Neutrophil (primary cell): ENCODE results near the gene FOXP3.

Experiments
- H3K27ac ChIP-seq: fragments of 200-600 bp; sonication (generic); 2 replicates; pipeline ENCODE4 v1.5.1; 2016; ENCODE audit warnings: mild to moderate bottlenecking, moderate library complexity
- H3K27me3 ChIP-seq: fragments of 200-600 bp; sonication (generic); 2 replicates; pipeline ENCODE4 v1.6.0; 2016; ENCODE audit warnings: mild to moderate bottlenecking
- H3K36me3 ChIP-seq: fragments of 200-600 bp; sonication (generic); 2 replicates; pipeline ENCODE4 v1.5.1; 2017
- H3K4me1 ChIP-seq, 2 experiments: fragments of 200-600 bp in 1 of 2; sonication (generic) in 1 of 2; 1 replicate in 1 of 2; 2 replicates in 1 of 2; pipeline versions ENCODE4 v1.5.1 to v1.6.1; 2013 to 2016; ENCODE audit warnings: low read depth in 1 of 2, low read length in 1 of 2, mild to moderate bottlenecking in 1 of 2, moderate library complexity in 1 of 2; ENCODE audit not compliant: control insufficient read depth in 1 of 2, insufficient read depth in 1 of 2
- H3K4me3 ChIP-seq, 2 experiments: fragments of 200-600 bp in 1 of 2; sonication (generic) in 1 of 2; 1 replicate in 1 of 2; 2 replicates in 1 of 2; pipeline ENCODE4 v1.5.1; 2013 to 2016; ENCODE audit warnings: low read depth in 1 of 2, low read length in 1 of 2, mild to moderate bottlenecking in 1 of 2, moderate library complexity in 1 of 2
- H3K9me3 ChIP-seq: fragments of 200-600 bp; sonication (generic); 2 replicates; pipeline ENCODE4 v1.5.1; 2016
- TF ChIP-seq, protein P1 (sequence below): fragments of 200-600 bp; sonication (generic); IDR thresholded peaks from 2 replicates; pipeline ENCODE4 v1.5.1; 2016; ENCODE audit warnings: antibody characterized with exemption

Gene FOXP3

DNA sequence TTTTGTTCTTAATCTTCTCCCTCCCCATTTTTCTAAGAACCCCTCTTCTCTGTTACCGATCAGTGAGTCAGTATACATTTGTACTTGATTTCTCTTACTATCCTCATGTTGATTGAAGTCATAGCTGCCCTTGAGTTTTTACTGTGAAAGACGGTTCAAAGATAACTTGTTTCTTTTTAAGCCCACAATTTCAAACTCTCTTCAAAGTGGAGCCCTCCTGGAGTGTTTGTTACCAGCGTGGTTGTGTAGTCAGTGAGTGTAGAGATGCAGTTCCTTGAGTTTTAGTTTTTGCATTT, 13.0 kb upstream of the FOXP3 start:
- TF ChIP-seq, protein P1, sequence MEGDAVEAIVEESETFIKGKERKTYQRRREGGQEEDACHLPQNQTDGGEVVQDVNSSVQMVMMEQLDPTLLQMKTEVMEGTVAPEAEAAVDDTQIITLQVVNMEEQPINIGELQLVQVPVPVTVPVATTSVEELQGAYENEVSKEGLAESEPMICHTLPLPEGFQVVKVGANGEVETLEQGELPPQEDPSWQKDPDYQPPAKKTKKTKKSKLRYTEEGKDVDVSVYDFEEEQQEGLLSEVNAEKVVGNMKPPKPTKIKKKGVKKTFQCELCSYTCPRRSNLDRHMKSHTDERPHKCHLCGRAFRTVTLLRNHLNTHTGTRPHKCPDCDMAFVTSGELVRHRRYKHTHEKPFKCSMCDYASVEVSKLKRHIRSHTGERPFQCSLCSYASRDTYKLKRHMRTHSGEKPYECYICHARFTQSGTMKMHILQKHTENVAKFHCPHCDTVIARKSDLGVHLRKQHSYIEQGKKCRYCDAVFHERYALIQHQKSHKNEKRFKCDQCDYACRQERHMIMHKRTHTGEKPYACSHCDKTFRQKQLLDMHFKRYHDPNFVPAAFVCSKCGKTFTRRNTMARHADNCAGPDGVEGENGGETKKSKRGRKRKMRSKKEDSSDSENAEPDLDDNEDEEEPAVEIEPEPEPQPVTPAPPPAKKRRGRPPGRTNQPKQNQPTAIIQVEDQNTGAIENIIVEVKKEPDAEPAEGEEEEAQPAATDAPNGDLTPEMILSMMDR, result no peak
- peaks cover 0 to 7% of the 10 kb centered on the region in 2 experiments for H3K4me1 ChIP-seq
- H3K9me3 ChIP-seq, result no peaks in the 10 kb centered on the region
- H3K36me3 ChIP-seq, result no peaks in the 10 kb centered on the region
- H3K4me3 ChIP-seq, result no peak overlapping the region
- H3K27me3 ChIP-seq, result no peaks in the 10 kb centered on the region
- no peak overlapping the region for H3K27ac ChIP-seq

DNA sequence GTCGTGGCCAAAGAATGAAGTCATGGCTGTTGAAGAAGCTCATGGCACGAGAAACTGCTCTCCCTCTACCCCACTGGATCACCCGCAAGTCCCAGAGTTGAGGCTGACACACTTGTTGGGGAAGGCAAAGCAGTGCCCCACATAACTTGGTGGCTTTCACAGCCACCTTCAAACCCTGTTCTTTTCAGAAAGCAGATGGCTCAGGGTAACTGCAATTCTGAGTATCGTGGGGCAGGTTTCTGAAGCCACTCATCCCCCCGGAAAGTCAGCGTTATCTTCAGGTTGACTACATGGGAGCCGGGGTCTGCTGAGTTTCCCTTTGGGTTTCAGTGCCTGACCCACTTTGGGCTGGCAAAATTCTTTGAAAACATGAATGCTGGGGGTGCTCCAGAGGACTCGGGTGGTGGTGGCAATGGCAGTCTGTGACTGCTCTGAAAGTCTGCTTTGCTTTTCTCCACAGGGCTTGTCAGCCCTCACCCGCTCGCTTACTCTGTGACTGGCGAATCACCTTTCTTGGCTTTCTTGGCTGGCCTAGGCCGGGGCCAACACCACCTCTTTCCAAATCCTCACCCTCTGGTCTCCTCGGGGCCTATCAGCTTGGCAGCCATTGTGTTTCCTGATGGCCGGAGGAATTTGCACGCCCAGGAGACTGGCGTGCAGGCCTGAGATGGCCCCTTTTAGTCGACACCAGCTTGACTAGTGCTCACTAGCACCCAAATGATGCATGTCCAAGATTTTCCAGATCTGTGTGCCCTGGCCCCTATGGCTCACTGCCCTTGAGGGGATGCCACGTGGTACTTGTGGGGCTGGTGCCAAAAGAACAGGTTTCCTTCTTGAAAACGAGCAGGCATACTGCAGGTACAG, 12.4 kb upstream of the FOXP3 start:
- H3K27ac ChIP-seq, result no peak overlapping the region
- TF ChIP-seq, protein P1, result no peak
- H3K4me1 ChIP-seq, result peaks cover 0 to 12% of the 10 kb centered on the region in 2 experiments

DNA sequence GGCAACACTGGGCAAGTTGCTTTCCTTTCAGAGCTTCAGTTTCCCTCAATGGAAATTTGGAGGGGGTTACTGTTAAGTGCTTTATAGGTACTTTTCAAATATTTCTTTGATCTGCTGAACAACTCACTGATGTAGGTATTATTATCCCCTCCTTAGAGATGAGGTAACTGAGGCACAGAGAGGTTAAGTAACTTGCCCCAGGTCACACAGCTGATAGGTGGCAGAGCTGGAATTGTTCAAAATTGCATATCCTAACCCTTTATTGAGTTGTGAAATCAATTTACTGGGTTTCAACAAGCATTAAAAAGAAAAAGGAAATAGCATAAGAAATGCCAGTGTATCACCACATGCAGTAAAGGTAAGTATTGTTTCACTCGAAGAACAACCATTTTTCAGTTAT, 11.7 kb upstream of the FOXP3 start:
- no peak overlapping the region for H3K27ac ChIP-seq
- no peaks in the 10 kb centered on the region for H3K36me3 ChIP-seq
- H3K27me3 ChIP-seq, result no peaks in the 10 kb centered on the region
- H3K9me3 ChIP-seq, result no peaks in the 10 kb centered on the region
- H3K4me1 ChIP-seq, result peaks cover 0 to 18% of the 10 kb centered on the region in 2 experiments
- TF ChIP-seq, protein P1, result no peak
- H3K4me3 ChIP-seq, result no peak overlapping the region

More for the DNA sequence above, 12.4 kb upstream of the FOXP3 start:
- Histone ChIP-seq H3K4me3 (no peak overlapping the region), H3K9me3 (no peaks in the 10 kb centered on the region), H3K27me3 (no peaks in the 10 kb centered on the region), H3K36me3 (no peaks in the 10 kb centered on the region)

DNA sequence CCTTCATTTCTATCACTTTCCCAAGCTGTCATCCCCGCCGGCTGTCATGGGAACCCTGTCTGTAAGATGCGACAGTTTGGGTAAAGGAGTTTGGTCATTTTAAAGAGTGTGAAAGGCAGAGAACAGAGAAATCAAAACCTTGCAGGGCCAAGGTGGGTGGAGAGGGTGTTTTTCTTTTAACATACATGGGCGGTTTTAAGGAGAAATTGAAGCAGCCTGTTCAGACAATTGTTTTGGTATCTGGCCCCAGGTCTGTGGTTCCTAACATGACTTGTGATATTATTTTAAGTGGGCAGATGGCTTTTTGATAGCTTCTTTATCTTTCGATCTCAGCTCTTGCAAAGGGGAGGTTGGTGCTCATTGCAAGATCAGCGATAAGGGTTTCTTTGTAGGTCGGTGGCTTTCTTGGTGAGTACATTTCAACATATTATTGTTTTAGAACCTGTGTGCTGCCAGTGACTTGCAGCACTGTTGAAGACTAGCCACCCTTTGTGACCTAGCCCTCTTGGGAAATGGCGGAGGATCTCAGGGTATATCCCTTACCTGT, 8.7 kb upstream of the FOXP3 start:
- no peak overlapping the region for H3K4me3 ChIP-seq
- no peak overlapping the region for H3K27ac ChIP-seq
- TF ChIP-seq, protein P1, result no peak
- H3K4me1 ChIP-seq, result peaks cover 16 to 34% of the 10 kb centered on the region in 2 experiments
- no peaks in the 10 kb centered on the region for H3K36me3 ChIP-seq
- no peaks in the 10 kb centered on the region for H3K9me3 ChIP-seq
- H3K27me3 ChIP-seq, result no peaks in the 10 kb centered on the region

DNA sequence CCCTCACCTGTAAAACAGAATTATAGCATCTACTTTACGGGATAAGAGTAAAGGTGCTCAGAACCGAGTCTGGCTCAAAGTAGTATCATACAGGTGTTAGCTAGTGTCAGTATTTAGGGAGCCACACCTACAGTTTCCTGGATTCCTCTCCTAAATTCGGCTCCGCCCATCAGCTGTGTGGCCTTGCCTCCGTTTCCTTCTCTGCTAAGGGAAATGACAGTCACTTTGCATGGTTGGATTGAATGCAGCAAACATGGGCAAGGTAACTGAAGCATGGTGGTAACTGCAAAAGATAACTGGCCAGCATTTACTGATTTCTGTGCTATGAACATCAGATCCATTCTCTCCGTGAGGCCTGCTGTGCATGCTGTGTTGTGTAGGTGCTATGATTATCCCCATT, 7.9 kb upstream of the FOXP3 start:
- Histone ChIP-seq H3K4me1 (peaks cover 18 to 37% of the 10 kb centered on the region in 2 experiments), H3K27me3 (no peaks in the 10 kb centered on the region), H3K4me3 (no peak overlapping the region), H3K27ac (no peak overlapping the region), H3K9me3 (no peaks in the 10 kb centered on the region), H3K36me3 (no peaks in the 10 kb centered on the region)
- TF ChIP-seq, protein P1, result no peak
